GM19328 (cell line): Measurements from ENCODE around the gene TCN1.
"Not testable (repeated sequence)": the region's sequence is repeated elsewhere in the genome, so short reads cannot be mapped to it uniquely, and the experiment has no call there.

Source experiments
- ATAC-seq: cut with Tn5 transposase; IDR thresholded peaks from one replicate; pipeline ENCODE4 v1.9.1; 2021; ENCODE audit warnings: mild to moderate bottlenecking, moderate library complexity; ENCODE audit not compliant: unreplicated experiment

TCN1 gene

GRCh38 chr11:59866397-59866796, at the start of gene TCN1:
TCN1 (minus strand) TSS chr11:59866487; CDS start chr11:59866470, 17 bp downstream.
- no peak for ATAC-seq

- not testable (repeated sequence) for ATAC-seq
Observed at GRCh38 chr11:59903569-59903968, 37.3 kb upstream of the TCN1 start.

GRCh38 chr11:59901306-59901705, 35.0 kb upstream of the TCN1 start:
- no peak for ATAC-seq

- ATAC-seq: no peak
Observed at GRCh38 chr11:59900366-59901126, 34.3 kb upstream of the TCN1 start.

- no peak for ATAC-seq
Observed at GRCh38 chr11:59899532-59899931, 33.2 kb upstream of the TCN1 start.

GRCh38 chr11:59898650-59899049, 32.4 kb upstream of the TCN1 start:
- no peak for ATAC-seq

GRCh38 chr11:59898046-59898445, 31.8 kb upstream of the TCN1 start:
- no peak for ATAC-seq

GRCh38 chr11:59894616-59895015, 28.3 kb upstream of the TCN1 start:
- ATAC-seq: no peak

GRCh38 chr11:59891781-59892181, 25.5 kb upstream of the TCN1 start:
- ATAC-seq: no peak

GRCh38 chr11:59887156-59887555, 20.9 kb upstream of the TCN1 start:
- not testable (repeated sequence) for ATAC-seq

- ATAC-seq: no peak
Observed at GRCh38 chr11:59883597-59883996, 17.3 kb upstream of the TCN1 start.

- ATAC-seq: no peak
Observed at GRCh38 chr11:59879567-59879966, 13.3 kb upstream of the TCN1 start.

- no peak for ATAC-seq
Observed at GRCh38 chr11:59878575-59878974, 12.3 kb upstream of the TCN1 start, which contains the start of gene OOSP3. OOSP3 (plus strand) TSS chr11:59878782; CDS start chr11:59878809, 27 bp downstream.

GRCh38 chr11:59877784-59878183, 11.5 kb upstream of the TCN1 start:
- ATAC-seq: no peak

GRCh38 chr11:59877325-59877724, 11.0 kb upstream of the TCN1 start:
- ATAC-seq: no peak

- no peak for ATAC-seq
Observed at GRCh38 chr11:59875856-59876519, 9.7 kb upstream of the TCN1 start.

- no peak for ATAC-seq
Observed at GRCh38 chr11:59872076-59872475, 5.8 kb upstream of the TCN1 start.

- ATAC-seq: no peak
Observed at GRCh38 chr11:59867946-59868345, 1.7 kb upstream of the TCN1 start.

GRCh38 chr11:59866836-59867235, 549 bp upstream of the TCN1 start:
- no peak for ATAC-seq

GRCh38 chr11:59865031-59865430, 1.3 kb downstream of the TCN1 start:
- ATAC-seq: no peak

- ATAC-seq: no peak
Observed at GRCh38 chr11:59862252-59862651, 4.0 kb downstream of the TCN1 start.

GRCh38 chr11:59859673-59860072, 6.6 kb downstream of the TCN1 start:
- no peak for ATAC-seq
